ENCODE data around the gene FKBP5. TPM values are rescaled to one million over a fixed set of nuclear protein-coding genes. Genes with fewer than 3 reads are reported as not detected.
A peak's percentile ranks its signal among the peaks of the same experiment; 100 is the strongest.

The FKBP5 gene
- polyA plus RNA-seq, 3 donors from 2014 or later, result 26.1 to 99.0 (median 29.3) TPM

DNA sequence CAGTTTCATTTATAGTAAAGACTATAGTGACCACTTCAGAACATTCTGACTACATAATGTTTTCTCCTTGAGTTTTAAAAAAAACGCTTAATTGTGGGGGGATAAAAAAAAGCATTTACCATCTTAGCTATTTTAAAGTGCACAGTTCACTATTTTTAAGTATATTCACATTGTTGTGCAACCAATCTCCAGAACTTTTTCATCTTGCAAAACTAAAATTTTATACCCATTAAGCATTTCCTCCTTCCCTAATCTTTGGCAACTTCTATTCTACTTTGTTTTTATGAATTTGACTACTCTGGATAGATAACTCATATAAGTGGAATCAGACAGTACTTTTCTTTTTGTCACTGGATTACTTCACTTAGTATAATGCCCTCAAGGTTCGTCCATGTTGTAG is 62.3 kb downstream of the FKBP5 start:
- H3K27me3 Mint-ChIP-seq (ENCODE audit: low read depth in 3 of 3), result no peaks in the 10 kb centered on the region
- no peak for DNase-seq
- H3K4me3 Mint-ChIP-seq, result no peak overlapping the region
- peaks cover 5 to 8% of the 10 kb centered on the region in 2 donors for H3K4me1 Mint-ChIP-seq
- H3K27ac Mint-ChIP-seq, result no peak overlapping the region
- H3K9me3 Mint-ChIP-seq, result no peaks in the 10 kb centered on the region
- peaks cover 4 to 13% (median 10%) of the 10 kb centered on the region in 3 donors for H3K36me3 Mint-ChIP-seq

DNA sequence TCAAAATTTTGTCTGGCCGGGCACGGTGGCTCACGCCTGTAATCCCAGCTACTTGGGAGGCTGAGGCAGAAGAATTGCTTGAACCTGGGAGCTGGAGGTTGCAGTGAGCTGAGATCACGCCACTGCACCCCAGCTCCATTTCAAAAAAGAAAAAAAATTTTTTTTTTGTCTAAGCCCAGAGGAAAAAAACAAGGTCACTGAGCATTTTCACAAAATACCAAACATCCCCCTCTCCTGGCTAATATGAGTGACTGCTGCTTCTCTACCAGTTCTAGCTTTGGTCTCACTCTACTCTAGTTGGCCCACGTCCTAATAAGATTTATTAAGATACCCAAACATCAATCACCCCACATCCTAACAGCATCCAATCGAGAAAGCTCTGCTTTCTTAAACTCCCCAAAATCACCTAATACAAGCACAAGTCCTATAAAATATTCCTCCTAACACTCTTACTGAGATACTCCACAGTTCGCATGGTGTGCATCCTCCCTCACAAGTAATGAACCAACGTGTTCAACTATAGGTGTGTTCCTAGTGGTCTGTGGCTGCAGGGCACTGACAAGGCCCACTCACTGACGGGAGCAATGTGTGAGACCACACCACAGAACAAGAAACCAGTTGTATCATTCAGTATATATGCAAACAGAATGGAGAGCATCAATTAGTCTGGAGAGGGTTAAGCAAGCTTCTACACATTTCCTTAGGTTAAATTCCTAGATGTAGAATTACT is 64.2 kb downstream of the FKBP5 start:
- Mint-ChIP-seq H3K9me3 (no peaks in the 10 kb centered on the region), H3K4me1 (peaks cover 5 to 8% of the 10 kb centered on the region in 2 donors), H3K27me3 (ENCODE audit: low read depth in 3 of 3) (no peaks in the 10 kb centered on the region), H3K4me3 (no peak overlapping the region), H3K27ac (peak overlapping the region in 2 of 6 donors; percentile 2 to 23), H3K36me3 (peaks cover 0 to 10% (median 3%) of the 10 kb centered on the region in 3 donors)
- peak in 2 of 3 donors; percentile 11 to 27 for DNase-seq

- Mint-ChIP-seq H3K4me3 (no peak overlapping the region), H3K4me1 (peaks cover 5 to 8% of the 10 kb centered on the region in 2 donors), H3K36me3 (peaks cover 7 to 13% (median 9%) of the 10 kb centered on the region in 3 donors), H3K27me3 (ENCODE audit: low read depth in 3 of 3) (no peaks in the 10 kb centered on the region), H3K27ac (peak overlapping the region in 1 of 6 donors; percentile 13), H3K9me3 (no peaks in the 10 kb centered on the region)
- no peak for DNase-seq
Measured at GRCh38 chr6:35622283-35622682, 66.4 kb downstream of the FKBP5 start.

GRCh38 chr6:35620706-35621105 is 68.0 kb downstream of the FKBP5 start:
- Mint-ChIP-seq H3K4me3 (no peak overlapping the region), H3K36me3 (peaks cover 6 to 13% (median 9%) of the 10 kb centered on the region in 3 donors), H3K9me3 (no peaks in the 10 kb centered on the region), H3K4me1 (peaks cover 5 to 8% of the 10 kb centered on the region in 2 donors), H3K27ac (no peak overlapping the region), H3K27me3 (ENCODE audit: low read depth in 3 of 3) (no peaks in the 10 kb centered on the region)
- no peak for DNase-seq

DNA sequence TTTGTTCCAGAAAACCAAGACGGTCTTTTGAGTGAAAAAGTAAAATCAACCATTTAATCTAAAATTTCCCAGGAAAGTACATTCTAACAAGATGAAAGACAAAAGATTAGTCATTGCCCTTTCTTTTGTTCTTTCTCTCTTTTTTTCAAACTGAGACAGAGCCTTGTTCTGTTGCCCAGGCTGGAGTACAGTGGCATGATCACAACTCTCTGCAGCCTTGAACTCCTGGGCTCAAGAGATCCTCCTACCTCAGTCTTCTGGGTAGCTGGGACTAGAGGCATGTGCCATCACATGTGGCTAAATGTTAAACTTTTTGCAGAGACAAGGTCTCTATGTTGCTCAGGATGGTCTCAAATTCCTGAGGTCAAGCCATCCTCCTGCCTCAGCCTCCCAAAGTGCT is 75.0 kb downstream of the FKBP5 start:
- H3K9me3 Mint-ChIP-seq, result no peaks in the 10 kb centered on the region
- no peaks in the 10 kb centered on the region for H3K27me3 Mint-ChIP-seq (ENCODE audit: low read depth in 3 of 3)
- no peak for DNase-seq
- peaks cover 12 to 13% of the 10 kb centered on the region in 2 donors for H3K4me1 Mint-ChIP-seq
- H3K4me3 Mint-ChIP-seq, result no peak overlapping the region
- no peak overlapping the region for H3K27ac Mint-ChIP-seq
- H3K36me3 Mint-ChIP-seq, result peaks cover 22 to 49% (median 29%) of the 10 kb centered on the region in 3 donors

- peak; percentile 25 to 57 (median 36) for DNase-seq
- no peaks in the 10 kb centered on the region for H3K27me3 Mint-ChIP-seq (ENCODE audit: low read depth in 3 of 3)
- no peaks in the 10 kb centered on the region for H3K9me3 Mint-ChIP-seq
- peak overlapping the region; percentile 35 to 93 (median 78) for H3K27ac Mint-ChIP-seq
- peaks cover 17 to 50% (median 28%) of the 10 kb centered on the region in 3 donors for H3K36me3 Mint-ChIP-seq
- H3K4me1 Mint-ChIP-seq, result peaks cover 12 to 13% of the 10 kb centered on the region in 2 donors
- H3K4me3 Mint-ChIP-seq, result peak overlapping the region in 3 of 5 donors; percentile 49 to 81 (median 70)
Measured at GRCh38 chr6:35611240-35611639, 77.5 kb downstream of the FKBP5 start.

DNA sequence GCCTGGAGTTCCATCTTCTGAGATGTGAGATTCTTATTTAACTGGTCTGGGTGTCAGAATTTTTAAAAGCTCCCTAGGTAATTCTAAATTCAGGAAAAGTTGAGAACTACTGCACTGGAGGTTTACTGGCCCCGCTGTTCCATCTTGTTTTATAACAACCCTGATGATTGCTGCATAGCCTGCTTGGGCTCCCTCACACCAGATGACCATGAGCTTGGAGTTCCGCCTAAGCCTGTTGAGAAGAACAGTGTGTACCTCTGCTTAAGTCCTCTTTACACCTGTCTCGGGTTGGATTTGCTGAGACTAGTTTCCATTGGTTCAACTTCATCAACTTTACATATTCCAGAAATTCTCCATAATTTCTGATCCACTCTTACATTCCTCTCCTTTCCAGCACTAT is 77.9 kb downstream of the FKBP5 start:
- Mint-ChIP-seq H3K4me1 (peaks cover 12 to 13% of the 10 kb centered on the region in 2 donors), H3K36me3 (peaks cover 17 to 49% (median 28%) of the 10 kb centered on the region in 3 donors), H3K4me3 (peak overlapping the region in 3 of 5 donors; percentile 49 to 81 (median 70)), H3K27me3 (ENCODE audit: low read depth in 3 of 3) (no peaks in the 10 kb centered on the region), H3K9me3 (no peaks in the 10 kb centered on the region), H3K27ac (peak overlapping the region in 5 of 6 donors; percentile 35 to 93 (median 85))
- DNase-seq, result no peak

DNA sequence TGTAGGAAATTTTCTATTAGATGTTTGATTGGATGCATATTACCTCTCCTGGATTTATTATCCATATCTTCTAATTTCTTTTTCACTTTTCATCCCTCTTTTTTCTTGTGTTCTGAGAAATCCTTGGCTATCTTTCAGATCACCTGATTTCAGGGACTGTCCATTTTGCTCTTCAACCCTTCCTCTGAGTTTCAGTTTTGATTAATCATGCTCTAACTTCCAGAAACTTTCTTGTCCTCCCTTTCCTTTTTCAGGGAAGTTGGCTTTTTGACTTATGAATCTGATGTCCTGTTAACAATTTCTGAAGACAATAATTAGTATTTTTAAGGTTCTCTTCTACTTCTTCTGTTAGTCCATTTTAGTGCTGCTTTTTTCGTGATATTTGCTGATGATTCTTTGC is 79.1 kb downstream of the FKBP5 start:
- H3K36me3 Mint-ChIP-seq, result peaks cover 17 to 42% (median 27%) of the 10 kb centered on the region in 3 donors

DNA sequence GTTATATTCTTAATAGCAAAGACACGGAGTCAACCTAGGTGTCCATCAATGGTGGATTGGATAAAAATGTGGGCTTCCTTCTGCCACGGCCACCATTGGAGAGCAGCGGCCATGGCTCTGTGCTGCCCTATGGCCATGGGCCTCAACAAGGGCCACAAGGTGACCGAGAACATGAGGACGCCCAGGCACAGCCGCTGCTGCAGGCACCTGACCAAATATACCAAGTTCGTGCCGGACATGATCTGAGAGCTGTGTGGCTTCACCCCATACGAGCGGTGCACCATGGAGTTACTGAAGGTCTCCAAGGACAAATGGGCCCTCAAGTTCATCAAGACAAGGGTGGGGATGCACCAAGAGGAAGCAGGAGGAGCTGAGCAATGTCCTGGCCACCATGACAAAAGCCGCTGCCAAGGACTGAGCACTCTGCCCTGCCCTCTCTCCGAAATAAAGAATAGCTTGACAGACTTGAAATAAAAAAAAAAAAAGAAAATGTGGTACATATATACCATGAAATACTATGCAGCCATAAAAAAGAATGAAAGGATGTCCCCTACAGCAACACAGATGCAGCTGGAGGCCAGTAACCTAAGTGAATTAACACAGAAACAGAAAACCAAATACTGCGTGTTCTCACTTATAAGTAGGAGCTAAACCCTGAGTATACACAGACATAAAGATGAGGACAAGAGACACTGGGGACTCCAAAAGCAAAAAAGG is 81.0 kb downstream of the FKBP5 start:
- Mint-ChIP-seq H3K4me3 (no peak overlapping the region), H3K9me3 (no peaks in the 10 kb centered on the region), H3K27ac (no peak overlapping the region), H3K36me3 (peaks cover 10 to 37% (median 15%) of the 10 kb centered on the region in 3 donors), H3K4me1 (peaks cover 19 to 21% of the 10 kb centered on the region in 2 donors), H3K27me3 (ENCODE audit: low read depth in 3 of 3) (no peaks in the 10 kb centered on the region)
- no peak for DNase-seq

More for the DNA sequence above, 79.1 kb downstream of the FKBP5 start:
- Mint-ChIP-seq H3K27ac (peak overlapping the region in 1 of 6 donors; percentile 38), H3K9me3 (no peaks in the 10 kb centered on the region), H3K27me3 (ENCODE audit: low read depth in 3 of 3) (no peaks in the 10 kb centered on the region), H3K4me1 (peaks cover 12 to 15% of the 10 kb centered on the region in 2 donors), H3K4me3 (no peak overlapping the region)
- DNase-seq, result no peak

DNA sequence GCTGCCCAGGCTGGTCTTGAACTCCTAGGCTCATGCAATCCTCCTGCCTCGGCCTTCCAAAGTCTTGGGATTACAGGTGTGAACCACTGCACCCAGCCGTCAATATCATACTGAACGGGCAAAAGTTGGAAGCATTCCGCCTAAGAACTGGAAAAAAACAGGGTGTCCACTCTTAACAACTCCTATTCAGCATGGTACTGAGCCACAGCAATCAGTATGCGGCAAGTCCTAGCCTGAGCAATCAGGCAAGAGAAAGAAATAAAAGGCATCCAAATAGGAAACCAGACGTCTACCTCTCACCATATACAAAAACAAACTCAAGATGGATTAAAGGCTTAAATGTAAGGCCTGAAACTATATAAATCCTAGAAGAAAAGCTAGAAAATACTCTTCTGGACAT is 83.1 kb downstream of the FKBP5 start:
- Mint-ChIP-seq H3K27ac (no peak overlapping the region), H3K36me3 (peaks cover 0 to 17% (median 11%) of the 10 kb centered on the region in 3 donors), H3K4me3 (no peak overlapping the region), H3K9me3 (no peaks in the 10 kb centered on the region), H3K4me1 (peaks cover 27 to 31% of the 10 kb centered on the region in 2 donors), H3K27me3 (ENCODE audit: low read depth in 3 of 3) (no peaks in the 10 kb centered on the region)
- DNase-seq, result no peak

GRCh38 chr6:35603326-35604202 is 85.2 kb downstream of the FKBP5 start:
- no peak for DNase-seq
- peak overlapping the region in 1 of 5 donors; percentile 18 for H3K4me3 Mint-ChIP-seq
- H3K9me3 Mint-ChIP-seq, result no peaks in the 10 kb centered on the region
- H3K4me1 Mint-ChIP-seq, result peaks cover 37 to 39% of the 10 kb centered on the region in 2 donors
- peaks cover 0 to 5% (median 4%) of the 10 kb centered on the region in 3 donors for H3K36me3 Mint-ChIP-seq
- peak overlapping the region in 3 of 6 donors; percentile 54 to 93 (median 84) for H3K27ac Mint-ChIP-seq
- H3K27me3 Mint-ChIP-seq (ENCODE audit: low read depth in 3 of 3), result no peaks in the 10 kb centered on the region

- Mint-ChIP-seq H3K36me3 (peaks cover 0 to 4% (median 0%) of the 10 kb centered on the region in 3 donors), H3K4me3 (peak overlapping the region; percentile 47 to 75 (median 70)), H3K4me1 (peaks cover 37 to 39% of the 10 kb centered on the region in 2 donors), H3K9me3 (no peaks in the 10 kb centered on the region), H3K27ac (peak overlapping the region; percentile 60 to 93 (median 84)), H3K27me3 (ENCODE audit: low read depth in 3 of 3) (no peaks in the 10 kb centered on the region)
- no peak for DNase-seq
Measured at GRCh38 chr6:35602133-35602946, 86.4 kb downstream of the FKBP5 start.

Measured in immature natural killer cell (primary cell).